Heart right ventricle (tissue), 16 donors: ENCODE results near the gene CCL2. TPM values are rescaled to one million over a fixed set of nuclear protein-coding genes. Genes with fewer than 3 reads are reported as not detected.

Experiments
- ATAC-seq, 8 donors: fragments of 200-7000 bp; cut with Tn5 transposase; one replicate each; pipeline ENCODE4 v1.9.1; 2020; ENCODE audit warnings: mild to moderate bottlenecking in 8 of 8, moderate library complexity in 8 of 8, moderate number of reproducible peaks in 1 of 8
- DNase-seq, 2 donors: peaks; one replicate each; pipeline ENCODE4 v3.0.0-alpha.2; 2020
- H3K27ac ChIP-seq, 10 donors: fragments of 200-600 bp; sonication (generic) in 2 of 10; one replicate each; pipeline versions ENCODE4 v1.5.0 to v1.8.0; 2020 to 2022; ENCODE audit warnings: mild to moderate bottlenecking in 3 of 10
- H3K27me3 ChIP-seq, 7 donors: fragments of 200-600 bp; one replicate each; pipeline ENCODE4 v1.8.0; 2021 to 2022; ENCODE audit warnings: mild to moderate bottlenecking in 2 of 7
- H3K36me3 ChIP-seq, 9 donors: fragments of 200-600 bp; sonication (generic) in 1 of 9; one replicate each; pipeline versions ENCODE4 v1.5.0 to v1.8.0; 2020 to 2022; ENCODE audit warnings: mild to moderate bottlenecking in 2 of 9
- H3K4me1 ChIP-seq, 9 donors: fragments of 200-600 bp; sonication (generic) in 1 of 9; one replicate each; pipeline versions ENCODE4 v1.5.0 to v1.8.0; 2020 to 2022; ENCODE audit warnings: mild to moderate bottlenecking in 4 of 9
- H3K4me3 ChIP-seq, 10 donors: fragments of 200-600 bp; sonication (generic) in 2 of 10; one replicate each; pipeline versions ENCODE4 v1.5.0 to v1.8.0; 2020 to 2022; ENCODE audit warnings: mild to moderate bottlenecking in 7 of 10, moderate library complexity in 2 of 10
- H3K9me3 ChIP-seq, 11 donors: fragments of 200-600 bp in 10 of 11; sonication (generic) in 2 of 11; one replicate each; pipeline versions ENCODE4 v1.5.0 to v1.8.0; 2013 to 2022; ENCODE audit warnings: mild to moderate bottlenecking in 2 of 11, control low read depth in 1 of 11, moderate library complexity in 1 of 11
- CTCF ChIP-seq, 9 donors: fragments of 200-600 bp; sonication (generic) in 2 of 9; IDR thresholded peaks; one replicate each; pipeline versions ENCODE4 v1.5.0 to v1.8.0; 2021 to 2022; ENCODE audit warnings: antibody characterized with exemption in 9 of 9, mild to moderate bottlenecking in 5 of 9, moderate library complexity in 1 of 9
- WGBS, 2 donors: extraction: QIAGEN DNeasy Blood & Tissue Kit; methylation state at CpG; one replicate each; pipeline ENCODE4 v1.1.7; 2013; ENCODE audit warnings: inconsistent platforms in 1 of 2; 5-methylcytosine and 5-hydroxymethylcytosine counted together
- intact Hi-C, 10 donors: fragments of 100-400 bp; cut with DNase I; formaldehyde crosslinking; loops; one replicate each; pipeline versions ENCODE4 v1.11.1 to v1.14.2; 2022
- polyA plus RNA-seq, 2 donors: library from polyadenylated mRNA; stranded (reverse); fragments of 200-250 nt; gene quantifications; one replicate each; pipeline ENCODE4 v1.2.3, GENCODE V29; 2013
- total RNA-seq, 10 donors: library from RNA; stranded (reverse); fragmentation: NEBNext Ultra II Directional in 3 of 10; extraction: Animal tissue kit (Norgen Biotek cat#: 25700) in 3 of 10; gene quantifications; one replicate each; pipeline versions ENCODE4 v1.2.1 to v1.2.4, GENCODE V29; 2021 to 2023
- donor health status: Arrhythmogenic right ventricular cardiomyopathy.
- donor health status: ischemic (EF 13 %, LVEDD 7.1; RV severe dilation, severe dysfunction).
- donor health status: healthy with polysubstance abuse.
- donor health status: DM: no; HTN: yes; CAD: no.
- donor health status: DM: no; HTN: no; CAD: no.
- donor health status: ischemic (EF 25% LVEDD 6.9; RV normal size, moderate dysfunction).
- donor health status: ischemic (EF 25% LVEDD 5.7; RV mildly dilated, moderate dysfunction).
- donor health status: healthy.
- donor health status: DM: yes; HTN: yes; CAD: no.
- donor health status: Ischemic cardiomyopathy.
- donor health status: ischemic (EF 35%, LVEDD 5.7; RV mildly dilated, moderate dysfunction).
- donor health status: nonischemic (EF 11% LVEDD 7.7; RV severe dilation, severe dysfunction).
- donor health status: DM: yes; HTN: yes; CAD: no.
- donor health status: PGD.
- donor health status: ischemic (EF 29% LVEDD 5.4; RV normal size, mild dysfunction).
- donor health status: nonischemic (EF 23%, LVEDD 6.1; RV moderate dilation, normal function).

Gene CCL2
- total and polyA plus RNA-seq, 12 donors, result 2.9 to 264 (median 42.0) TPM

- Histone ChIP-seq H3K4me3 (no peak overlapping the region), H3K27ac (peak overlapping the region in 1 of 10 donors; percentile 55), H3K9me3 (no peaks in the 10 kb centered on the region), H3K27me3 (peaks cover 0 to 8% (median 0%) of the 10 kb centered on the region in 7 donors), H3K36me3 (no peaks in the 10 kb centered on the region), H3K4me1 (peaks cover 0 to 53% (median 0%) of the 10 kb centered on the region in 9 donors)
- 86 to 92% methylated on average over 4 of the region's 4 CpGs for WGBS, 2 donors
- intact Hi-C loops, result no loop called here
- no peak for ATAC-seq
- DNase-seq, result no peak
- no peak for TF ChIP-seq CTCF (IDR thresholded peaks at IDR 0.05)
These were observed 33.7 kb upstream of the CCL2 start for GRCh38 chr17:34221411-34221810.

GRCh38 chr17:34222722-34223497 lies 32.2 kb upstream of the CCL2 start:
- no peak for TF ChIP-seq CTCF (IDR thresholded peaks at IDR 0.05)

GRCh38 chr17:34225046-34225445 lies 30.0 kb upstream of the CCL2 start:
- H3K27ac ChIP-seq, result no peak overlapping the region
- peaks cover 0 to 3% (median 0%) of the 10 kb centered on the region in 7 donors for H3K27me3 ChIP-seq
- WGBS, 2 donors, result 85 to 91% methylated on average over 9 of the region's 9 CpGs
- ATAC-seq, result no peak
- intact Hi-C loops, result no loop called here
- peaks cover 0 to 36% (median 0%) of the 10 kb centered on the region in 9 donors for H3K4me1 ChIP-seq
- H3K9me3 ChIP-seq, result peaks cover 0 to 15% (median 0%) of the 10 kb centered on the region in 11 donors
- TF ChIP-seq CTCF (IDR thresholded peaks at IDR 0.05), result no peak
- no peaks in the 10 kb centered on the region for H3K36me3 ChIP-seq
- no peak for DNase-seq
- H3K4me3 ChIP-seq, result no peak overlapping the region

More at GRCh38 chr17:34222722-34223497, 32.2 kb upstream of the CCL2 start:
- H3K36me3 ChIP-seq, result no peaks in the 10 kb centered on the region
- DNase-seq (no peak), ATAC-seq (peak in 2 of 8 donors; percentile 31 to 58)
- H3K4me1 ChIP-seq, result peaks cover 0 to 53% (median 0%) of the 10 kb centered on the region in 9 donors
- H3K9me3 ChIP-seq, result no peaks in the 10 kb centered on the region
- H3K27ac ChIP-seq, result peak overlapping the region in 1 of 10 donors; percentile 45
- peaks cover 0 to 8% (median 0%) of the 10 kb centered on the region in 7 donors for H3K27me3 ChIP-seq
- intact Hi-C loops, result no loop called here
- H3K4me3 ChIP-seq, result no peak overlapping the region
- 67 to 76% methylated on average over 3 of the region's 3 CpGs for WGBS, 2 donors

- Histone ChIP-seq H3K4me1 (peaks cover 0 to 24% (median 0%) of the 10 kb centered on the region in 9 donors), H3K9me3 (peaks cover 0 to 23% (median 4%) of the 10 kb centered on the region in 11 donors), H3K27ac (no peak overlapping the region), H3K27me3 (peaks cover 0 to 3% (median 0%) of the 10 kb centered on the region in 7 donors), H3K4me3 (no peak overlapping the region), H3K36me3 (no peaks in the 10 kb centered on the region)
- DNase-seq, result no peak
- intact Hi-C loops, result no loop called here
- ATAC-seq, result no peak
- WGBS, 2 donors, result 84 to 87% methylated on average over 3 of the region's 3 CpGs
- no peak for TF ChIP-seq CTCF (IDR thresholded peaks at IDR 0.05)
These were observed 28.9 kb upstream of the CCL2 start for GRCh38 chr17:34226011-34226743.
